Activated gamma-delta T cell (primary cell): ENCODE results near the gene ZSCAN9.

Experiments used
- DNase-seq: peaks from one replicate; lab custom pipeline; 2025; lab: John Stamatoyannopoulos, UW
- total RNA-seq, 2 donors: gene quantifications; one replicate each; lab custom pipeline; 2026; lab: John Stamatoyannopoulos, UW

The ZSCAN9 gene
- 14.3 to 15.1 reads per million in 2 donors for total RNA-seq

DNA sequence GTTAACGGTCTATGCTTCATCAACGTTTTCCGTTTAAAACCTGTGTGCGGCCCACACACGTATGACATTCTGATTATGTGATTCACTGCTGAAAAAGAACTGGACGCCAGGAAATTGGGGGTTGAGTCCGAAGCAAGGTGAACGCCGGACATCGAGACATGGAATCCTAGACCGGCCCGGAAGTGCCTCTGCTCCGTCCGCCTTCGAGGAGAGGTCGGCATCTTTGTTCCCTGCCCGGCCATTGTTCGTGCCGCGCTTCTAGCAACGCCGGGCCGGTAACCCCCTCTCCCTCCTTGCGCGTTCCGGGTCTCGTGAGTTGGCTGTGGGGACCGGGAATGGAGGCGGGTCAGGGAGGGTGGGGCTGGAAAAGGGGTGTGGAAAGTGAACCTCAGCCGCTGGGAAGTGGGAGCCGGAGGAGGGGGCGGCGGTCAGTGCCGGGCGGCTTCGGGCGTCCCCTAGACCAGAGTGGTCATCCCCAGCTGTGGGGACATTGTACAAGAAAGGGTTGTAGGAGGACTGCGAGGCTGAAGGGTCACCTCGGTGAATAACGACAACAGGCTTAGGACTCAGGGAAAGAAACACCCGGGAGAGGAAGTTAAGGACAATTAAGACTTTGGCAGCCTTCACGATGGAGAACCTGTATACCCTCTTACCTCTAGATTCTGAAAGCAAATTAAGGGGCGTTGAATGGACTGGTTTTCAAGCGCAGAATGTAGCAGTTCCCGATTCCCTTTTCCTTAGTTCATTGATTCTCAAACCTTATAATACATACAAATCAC, at the start of gene ZSCAN9:
Gene ZSCAN9, plus strand, starts transcription at position 220 of the 779 bp plus-strand sequence. CDS start 1,810 bp downstream, outside the sequence.
- no peak for DNase-seq

DNA sequence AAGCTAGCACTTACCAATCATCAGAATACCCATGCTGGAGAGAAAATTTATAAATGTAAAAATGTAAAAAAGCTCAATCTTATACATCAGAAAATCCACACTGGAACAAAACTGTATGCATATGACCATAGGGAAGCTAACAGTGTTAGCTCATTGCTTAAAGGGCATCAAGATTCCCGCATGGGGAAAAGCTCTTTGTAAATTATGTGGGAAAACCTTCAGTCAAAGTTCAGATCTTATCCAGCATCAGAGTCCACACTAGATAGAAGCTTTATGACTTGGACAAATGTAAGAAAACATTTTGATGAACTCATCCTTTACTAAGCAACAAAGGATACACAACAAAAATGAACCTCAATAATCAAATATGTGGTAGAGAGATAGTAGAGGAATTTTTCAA, 48.7 kb upstream of the ZSCAN9 start:
- DNase-seq, result no peak

- DNase-seq, result no peak
Measured at GRCh38 chr6:28182255-28182654, 42.8 kb upstream of the ZSCAN9 start.

GRCh38 chr6:28188111-28188979, 36.7 kb upstream of the ZSCAN9 start:
- no peak for DNase-seq

GRCh38 chr6:28200020-28200419, 25.1 kb upstream of the ZSCAN9 start:
- DNase-seq, result no peak

DNA sequence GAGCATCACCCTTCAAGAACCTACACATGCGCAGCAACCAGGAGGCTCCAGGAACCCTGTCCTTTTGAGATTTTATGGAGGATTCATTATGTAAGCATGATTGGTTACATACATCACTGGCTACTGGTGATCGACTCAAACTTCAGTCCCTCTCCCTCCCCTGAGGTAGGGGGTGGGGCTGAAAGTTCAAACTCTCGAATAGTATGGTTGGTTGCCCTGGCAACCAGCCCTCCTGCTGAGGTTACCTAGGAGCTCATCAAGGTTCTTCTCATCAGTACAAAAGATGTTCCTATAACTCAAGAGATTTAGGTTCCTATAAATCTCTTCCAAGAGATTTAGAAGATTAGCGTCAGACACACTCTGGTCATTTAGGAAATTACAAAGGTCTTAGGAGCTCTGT, 21.9 kb upstream of the ZSCAN9 start:
- DNase-seq, result no peak

- DNase-seq, result no peak
Measured at GRCh38 chr6:28205879-28206278, 19.2 kb upstream of the ZSCAN9 start.

GRCh38 chr6:28206527-28206926, 18.5 kb upstream of the ZSCAN9 start:
- no peak for DNase-seq

DNA sequence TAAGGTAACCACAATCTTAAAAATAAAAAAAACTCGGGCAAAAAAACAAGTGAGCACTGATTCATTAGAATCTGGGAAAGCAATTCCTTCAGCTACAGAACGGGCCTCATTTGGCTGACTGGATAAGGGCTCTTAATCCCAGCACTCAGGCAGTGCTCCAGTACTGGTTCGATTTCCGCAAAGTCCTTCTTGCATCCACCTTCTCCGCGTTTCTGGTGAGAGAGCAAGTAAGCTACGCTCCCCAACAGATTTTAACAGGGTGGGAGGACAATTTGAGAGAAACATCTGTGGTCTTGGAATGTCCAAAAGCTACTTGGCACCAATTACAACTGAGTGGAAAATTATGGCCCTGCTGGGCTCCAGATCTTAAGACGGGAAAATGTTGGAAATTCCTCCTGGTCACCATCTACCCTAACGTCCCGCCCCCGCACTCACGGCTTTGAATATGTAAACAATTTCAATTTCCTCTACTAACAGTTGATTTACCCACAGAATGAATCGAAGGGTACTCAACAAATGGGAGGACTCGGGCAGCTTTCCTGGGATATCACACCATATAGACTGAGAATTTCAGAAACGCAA, 18.1 kb upstream of the ZSCAN9 start:
- DNase-seq, result no peak

DNA sequence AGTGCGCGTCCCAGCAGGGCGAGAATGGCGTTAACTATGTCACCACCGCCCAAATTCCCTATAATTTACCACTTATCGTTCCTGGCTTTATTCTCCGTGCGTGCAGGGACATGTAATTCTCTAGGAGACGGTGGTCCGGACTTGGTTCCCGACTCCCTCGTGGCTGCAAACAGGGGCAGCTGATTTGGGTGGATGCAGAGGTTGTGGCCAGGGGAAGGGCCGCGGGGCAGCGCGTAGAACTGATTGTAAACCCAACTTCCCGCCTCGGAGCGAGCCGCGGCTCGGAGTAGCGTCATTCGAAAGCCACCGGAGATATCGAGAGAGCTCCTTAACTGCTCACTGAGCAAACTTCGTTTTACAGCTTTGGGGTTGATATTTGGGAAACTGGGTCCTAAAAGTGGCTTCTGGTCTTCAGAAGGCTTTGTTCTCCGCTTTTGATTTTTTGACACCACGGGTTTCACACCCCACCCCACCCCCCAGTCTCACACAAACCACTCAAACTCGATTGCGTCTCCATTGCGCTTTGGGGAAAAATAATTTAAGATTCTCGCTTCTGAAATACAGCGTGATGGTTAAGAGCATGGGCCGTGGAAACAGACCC, 17.5 kb upstream of the ZSCAN9 start:
- no peak for DNase-seq

- no peak for DNase-seq
Measured at GRCh38 chr6:28208111-28208659, 16.9 kb upstream of the ZSCAN9 start.

DNA sequence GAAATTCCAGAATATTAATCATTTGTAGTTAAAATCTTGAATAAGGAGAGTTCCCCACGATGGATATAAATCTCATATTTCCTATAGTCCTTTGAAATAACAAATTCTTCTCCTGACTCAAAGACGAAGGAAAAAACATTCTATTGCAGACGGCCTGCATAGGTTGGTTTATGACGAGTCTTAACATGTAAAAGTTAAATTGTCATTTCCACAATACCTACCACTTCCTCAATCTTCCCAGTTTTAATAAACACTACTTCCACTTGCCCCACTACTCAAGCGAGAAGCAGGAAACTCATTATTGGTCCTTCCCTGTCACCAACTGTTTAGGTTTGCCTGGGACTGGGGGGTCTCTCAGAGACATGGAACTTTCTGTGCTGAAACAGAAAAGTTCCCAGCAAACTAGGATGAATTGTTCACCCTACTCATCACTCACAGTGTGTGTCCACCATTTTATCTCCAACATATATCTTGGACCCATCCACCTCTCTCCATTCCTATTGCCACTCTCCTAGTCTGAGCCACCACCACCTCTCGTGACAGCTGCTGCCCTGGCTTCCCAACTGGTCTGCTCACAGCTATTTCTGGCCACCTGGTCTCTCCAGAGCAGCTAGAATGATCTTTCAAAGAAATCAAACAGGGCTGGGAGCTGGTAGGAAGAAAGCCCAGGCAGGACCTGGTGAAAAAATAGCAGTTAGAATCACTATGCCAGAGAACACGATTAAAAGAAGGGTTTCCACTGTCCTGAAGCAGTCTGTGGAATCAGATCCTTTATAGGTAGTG, 15.1 kb upstream of the ZSCAN9 start:
- DNase-seq, result no peak

DNA sequence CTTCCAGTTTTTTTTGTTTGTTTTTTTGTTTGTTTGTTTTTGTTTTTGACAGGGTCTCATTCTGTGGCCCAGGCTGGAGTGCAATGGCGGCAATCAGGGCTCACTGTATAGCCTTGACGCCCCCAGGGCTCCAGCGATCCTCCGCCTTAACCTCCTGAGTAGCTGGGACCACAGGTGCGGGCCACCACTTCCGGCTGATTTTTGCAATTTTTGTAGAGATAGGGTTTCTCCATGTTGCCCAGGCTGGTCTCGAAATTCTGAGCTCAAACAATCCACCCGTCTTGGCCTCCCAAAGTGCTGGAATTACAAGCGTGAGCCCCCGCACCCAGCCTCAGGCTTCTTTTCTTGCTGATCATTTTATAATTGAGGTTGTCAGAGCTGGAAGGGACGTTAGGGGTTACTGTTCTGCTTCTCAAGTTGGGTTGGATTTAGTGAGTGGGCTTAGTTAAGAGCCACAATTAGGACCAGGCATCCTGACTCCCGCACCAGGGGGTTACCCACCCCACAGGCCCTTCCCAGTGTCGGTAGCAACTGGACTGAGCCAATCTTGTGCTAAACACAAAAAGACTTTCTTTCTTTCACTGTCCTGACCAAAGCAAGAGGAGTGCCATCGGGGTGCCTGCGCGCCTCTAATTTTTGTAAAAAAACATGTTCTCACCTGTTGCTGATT, 13.1 kb upstream of the ZSCAN9 start:
- no peak for DNase-seq

DNA sequence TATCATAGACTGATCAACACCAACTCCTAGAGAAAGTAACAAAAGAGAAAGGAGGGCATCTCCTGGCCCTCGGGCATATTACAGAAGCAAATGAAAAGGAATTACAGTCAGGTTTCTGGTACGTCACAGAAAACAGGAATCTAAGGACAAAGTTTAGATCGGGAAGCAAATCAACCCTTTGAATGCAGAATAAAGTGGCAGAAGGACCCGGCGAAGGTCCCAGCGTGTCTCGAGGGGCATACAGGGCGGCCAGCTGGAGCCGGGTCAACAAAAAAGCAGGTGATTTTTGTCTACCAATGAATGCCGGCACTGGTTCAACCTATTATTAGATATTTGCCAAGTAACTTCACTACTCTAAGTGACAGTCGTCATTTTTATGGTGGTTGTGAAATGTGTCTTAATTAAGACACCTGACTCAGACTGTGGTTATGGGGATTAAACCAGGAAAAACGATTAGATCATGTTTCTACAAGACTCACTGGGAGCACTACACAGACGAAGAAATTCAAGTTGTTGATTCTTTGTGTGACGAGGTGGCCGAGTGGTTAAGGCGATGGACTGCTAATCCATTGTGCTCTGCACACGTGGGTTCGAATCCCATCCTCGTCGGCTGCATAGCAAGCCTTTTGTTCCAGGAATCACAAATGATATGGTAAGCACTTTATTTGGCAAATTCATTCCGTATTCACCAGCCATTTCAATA, 12.4 kb upstream of the ZSCAN9 start:
- no peak for DNase-seq

GRCh38 chr6:28213213-28213523, 11.9 kb upstream of the ZSCAN9 start:
- DNase-seq, result no peak

GRCh38 chr6:28215425-28215824, 9.7 kb upstream of the ZSCAN9 start:
- DNase-seq, result no peak

GRCh38 chr6:28217890-28218289, 7.2 kb upstream of the ZSCAN9 start:
- no peak for DNase-seq

DNA sequence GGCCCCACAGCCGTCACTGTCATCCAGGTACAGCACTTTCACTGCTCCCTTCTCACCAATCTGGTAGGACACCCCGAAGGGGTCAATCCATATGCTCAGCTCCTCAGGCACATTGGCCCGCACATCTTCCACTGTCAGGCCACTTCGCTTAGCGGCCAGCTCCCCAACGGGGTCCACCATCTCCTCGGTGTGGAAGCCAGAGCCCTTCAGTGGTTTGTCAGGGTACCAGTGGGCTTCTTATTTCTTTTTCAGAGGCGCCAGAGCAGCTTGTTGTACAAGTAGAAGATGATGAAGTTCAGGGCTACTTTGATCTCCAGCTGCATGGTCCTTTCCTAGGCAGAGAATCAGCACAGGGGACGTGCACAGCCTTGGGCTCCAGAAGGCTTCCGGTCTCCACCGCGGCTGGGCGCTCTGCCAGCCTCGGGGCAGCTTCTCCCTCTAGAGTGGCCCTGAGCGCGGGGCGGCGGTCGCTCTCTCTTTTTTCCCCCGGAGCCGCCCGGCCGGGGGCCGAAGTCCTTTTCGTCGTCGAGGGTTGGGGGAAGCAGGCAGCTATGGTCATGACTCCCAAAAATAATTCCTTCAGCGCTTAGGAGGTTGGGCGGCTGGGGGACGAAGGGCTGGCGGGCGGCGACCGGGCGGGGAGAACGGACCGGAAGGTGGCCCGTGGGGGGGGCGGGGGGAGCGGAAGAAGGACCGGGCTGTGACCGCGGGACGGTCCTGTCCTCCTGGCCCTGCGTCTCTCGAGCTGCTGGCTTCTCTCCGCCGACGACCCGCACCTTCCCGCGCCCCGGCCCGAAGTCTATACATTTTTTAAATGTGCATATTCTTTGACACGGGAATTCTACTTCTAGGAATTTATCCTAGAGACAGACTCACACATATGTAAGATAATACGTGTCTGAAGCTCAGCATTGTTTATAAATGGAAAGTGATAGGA, 6.5 kb upstream of the ZSCAN9 start:
- no peak for DNase-seq
